ENCODE data around the gene DUS1L.
A peak's percentile ranks its signal among the peaks of the same experiment; 100 is the strongest.

The DUS1L gene

DNA sequence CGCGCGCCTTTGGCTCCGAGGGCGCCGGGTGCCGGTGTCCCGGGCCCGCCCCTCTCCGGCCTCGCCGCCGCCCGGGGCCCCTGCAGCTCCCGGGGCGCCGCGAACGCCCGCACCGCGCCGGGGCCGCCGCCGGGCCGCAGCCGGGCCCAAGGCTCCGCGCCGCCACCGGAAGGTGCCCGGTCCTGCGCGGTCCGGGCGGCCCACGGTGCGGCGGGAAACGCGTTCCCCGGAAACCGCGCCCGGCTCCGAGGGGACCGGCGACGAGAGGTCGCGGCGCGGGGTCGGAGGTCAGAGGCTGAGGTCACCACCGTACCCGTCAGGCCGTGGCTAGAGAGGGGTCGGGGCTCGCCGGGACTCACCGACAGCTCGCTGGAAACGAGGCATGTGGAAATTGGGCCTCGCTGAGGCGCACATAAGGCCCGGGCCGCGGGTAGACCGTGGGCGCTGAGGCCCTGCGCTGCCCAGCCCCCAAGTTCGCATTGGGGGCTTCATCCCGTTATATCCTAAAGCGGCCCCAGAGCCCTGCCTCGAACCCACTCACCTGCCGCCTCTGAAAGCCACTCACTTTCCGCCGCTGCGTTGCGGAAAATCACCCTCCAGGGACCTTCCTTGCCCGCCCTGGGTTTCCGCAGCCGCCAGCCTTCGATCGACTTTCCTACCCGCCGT lies at the start of gene DUS1L:
DUS1L (minus strand) TSS at position 167 of the 666 bp plus-strand sequence. CDS start 745 bp downstream, outside the sequence.
- DNase-seq, result peak; percentile 42

DNA sequence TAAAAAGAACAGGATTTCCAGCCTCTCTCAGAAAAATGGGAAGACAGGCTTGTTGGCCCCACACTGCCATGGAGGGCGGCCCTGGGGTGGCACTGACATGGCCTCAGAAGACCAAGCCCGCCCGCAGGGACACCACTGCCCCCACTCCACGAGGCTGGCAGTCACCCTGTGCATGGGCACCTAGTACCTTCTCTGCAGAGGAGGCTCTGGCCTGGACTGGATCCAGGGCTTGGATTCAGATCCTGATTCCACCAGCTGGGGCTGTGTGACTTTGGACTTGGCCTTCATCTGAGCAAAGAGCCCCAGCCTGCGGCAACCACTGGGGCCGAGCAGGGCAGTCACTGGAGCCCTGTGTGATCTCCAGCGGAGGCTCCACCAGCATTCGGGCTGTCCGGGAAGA lies 49.3 kb upstream of the DUS1L start:
- DNase-seq, result no peak

DNA sequence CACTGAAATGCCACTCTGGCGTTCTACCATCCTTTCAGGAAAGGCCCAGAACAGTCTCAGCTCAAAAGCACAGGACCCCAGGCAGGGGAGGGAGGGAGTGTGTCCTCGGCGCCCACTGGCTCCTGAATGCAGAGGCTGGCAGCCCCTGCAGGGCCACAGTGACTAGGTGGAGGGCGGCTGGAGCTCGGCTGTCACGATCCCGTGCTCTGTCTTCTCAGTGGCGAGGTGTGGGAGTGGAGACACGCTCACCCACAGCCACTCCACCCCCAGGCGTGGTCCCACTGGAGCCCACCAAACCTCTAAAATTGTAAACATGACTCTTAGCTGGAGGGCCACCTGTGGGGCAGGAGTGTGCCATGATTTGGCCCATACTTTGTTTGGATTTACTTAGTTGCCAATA lies 48.8 kb upstream of the DUS1L start:
- no peak for DNase-seq

DNA sequence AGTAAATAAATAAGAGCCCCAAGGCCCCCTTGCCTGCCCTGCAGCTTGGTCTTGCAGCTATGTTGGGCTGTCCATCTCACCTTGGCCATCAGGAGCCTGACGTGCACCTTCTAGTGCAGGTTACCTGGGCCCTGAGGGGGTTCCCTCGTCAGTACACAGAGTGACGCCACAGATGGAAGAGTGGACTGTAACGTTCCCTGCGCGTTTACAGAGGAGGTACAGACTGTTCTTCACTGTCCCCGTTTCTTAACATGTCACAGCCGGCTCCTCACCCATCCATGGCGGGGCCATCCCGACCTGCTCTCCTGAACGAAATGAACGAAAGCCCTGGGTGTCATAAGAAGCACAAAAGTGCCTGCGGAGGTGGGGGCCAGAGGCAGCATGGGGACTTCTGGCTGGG lies 48.3 kb upstream of the DUS1L start:
- DNase-seq, result no peak

DNA sequence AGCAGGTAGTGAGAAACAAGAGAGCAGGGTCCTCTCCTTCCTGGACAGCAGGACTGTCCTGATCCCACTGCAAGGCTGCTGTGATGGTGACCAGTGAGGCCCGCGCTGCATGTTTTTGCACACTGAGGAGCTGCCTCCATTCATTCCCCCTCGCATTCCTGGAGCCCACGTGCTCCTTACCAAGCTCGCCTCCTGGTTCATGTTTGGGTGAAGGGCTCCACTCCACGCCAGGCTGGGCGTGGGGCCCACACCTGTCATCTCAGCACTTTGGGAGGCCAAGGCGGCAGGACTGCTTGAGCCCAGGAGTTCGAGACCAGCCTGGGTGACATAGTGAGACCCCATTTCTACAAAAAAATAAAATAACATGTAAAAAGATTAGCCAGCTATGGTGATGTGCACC lies 47.8 kb upstream of the DUS1L start:
- no peak for DNase-seq

DNA sequence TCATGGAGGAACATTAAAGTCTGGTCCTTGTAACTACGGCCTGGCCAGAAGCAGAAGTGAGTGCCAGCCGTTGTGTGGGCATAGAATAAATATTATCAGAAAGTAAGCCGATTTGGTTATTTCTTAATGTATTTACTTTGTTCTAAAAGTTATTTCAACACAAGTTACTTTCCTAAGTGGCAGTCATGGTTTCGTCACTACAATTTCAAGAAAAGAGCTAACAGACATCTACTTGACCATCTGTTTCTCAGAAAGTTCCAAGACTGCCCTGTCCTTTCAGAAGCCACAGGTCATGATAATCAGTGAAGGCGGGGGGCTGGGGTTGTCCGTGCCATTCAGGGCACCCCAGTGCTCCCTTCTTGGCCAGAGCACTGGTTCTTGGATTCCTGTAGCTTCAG lies 47.3 kb upstream of the DUS1L start:
- no peak for DNase-seq

DNA sequence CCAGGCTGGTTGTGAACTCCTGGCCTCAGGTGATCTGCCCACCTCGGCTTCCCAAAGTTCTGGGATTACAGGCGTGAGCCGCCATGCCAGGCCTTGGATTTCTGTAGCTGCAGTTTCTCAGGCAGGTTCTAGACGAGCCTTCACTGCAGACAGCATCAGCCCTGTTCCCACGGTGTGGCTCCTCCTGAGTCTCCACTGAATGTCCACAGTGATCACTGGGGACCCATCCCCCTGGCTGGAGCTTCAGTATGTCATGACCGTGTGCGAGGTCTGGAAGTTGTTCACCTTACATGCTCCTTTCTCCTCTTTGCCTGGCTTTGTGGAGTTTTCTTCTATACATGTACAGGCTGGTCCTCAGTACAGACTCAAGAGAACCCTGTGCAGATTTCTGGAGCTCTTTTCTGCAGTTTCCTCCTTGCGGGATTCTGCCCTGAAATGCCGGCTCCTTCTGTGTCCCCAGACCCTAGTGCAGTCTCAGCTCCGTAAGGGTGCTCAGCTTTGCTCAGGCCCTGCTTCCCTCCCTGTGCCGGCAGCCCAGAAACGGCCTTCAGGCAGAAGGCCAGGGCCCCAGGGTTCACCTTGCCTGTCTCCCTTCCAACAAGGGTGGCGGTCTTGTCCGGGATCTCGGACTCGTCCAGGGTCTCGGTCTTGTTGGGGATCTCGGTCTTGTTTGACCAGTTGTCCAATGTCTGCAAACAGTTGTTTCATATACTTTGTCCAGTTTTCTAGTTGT lies 46.7 kb upstream of the DUS1L start:
- DNase-seq, result no peak

DNA sequence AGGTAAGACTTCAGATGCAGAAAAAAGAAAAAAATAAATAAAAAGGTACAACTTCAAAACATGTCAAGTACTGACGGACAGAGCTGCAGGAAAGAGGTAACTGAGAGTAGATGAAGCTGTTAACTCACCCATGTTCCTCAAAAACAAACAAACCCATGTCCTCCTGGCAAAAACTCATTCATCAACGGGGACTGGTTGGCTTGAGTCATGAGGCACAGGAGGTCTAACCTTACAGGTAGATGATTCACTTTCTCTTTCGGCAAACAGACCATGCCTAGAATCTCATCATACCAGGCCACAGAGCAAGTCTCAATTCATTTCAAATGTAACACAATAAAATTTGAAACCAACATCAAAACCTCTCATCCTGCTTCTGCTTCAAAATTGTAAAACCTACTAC lies 44.7 kb upstream of the DUS1L start:
- no peak for DNase-seq

DNA sequence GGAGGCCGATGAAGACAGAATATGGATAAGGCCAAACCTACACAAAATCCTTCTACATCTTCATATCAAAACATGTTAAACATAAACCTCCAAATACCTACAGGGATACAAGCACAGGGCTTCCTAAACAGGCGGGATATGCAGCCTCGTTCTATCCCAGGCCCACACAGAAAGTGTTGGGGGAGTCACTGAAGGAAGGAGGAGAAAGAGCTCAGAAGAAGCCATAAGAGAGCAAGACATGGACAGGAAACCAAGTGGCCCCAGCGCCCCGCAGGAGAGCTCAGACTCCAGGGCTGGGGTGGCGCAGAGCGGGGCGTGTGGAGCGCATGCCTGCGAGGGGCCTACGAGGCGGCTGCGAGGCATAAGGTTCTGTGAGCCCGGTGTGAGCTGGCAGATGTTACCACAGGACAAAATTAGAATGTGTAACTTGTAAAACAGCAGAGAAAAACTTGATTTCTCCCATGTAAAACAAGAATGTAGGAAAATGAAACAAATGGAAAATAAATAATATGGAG lies 43.4 kb upstream of the DUS1L start:
- DNase-seq, result no peak

DNA sequence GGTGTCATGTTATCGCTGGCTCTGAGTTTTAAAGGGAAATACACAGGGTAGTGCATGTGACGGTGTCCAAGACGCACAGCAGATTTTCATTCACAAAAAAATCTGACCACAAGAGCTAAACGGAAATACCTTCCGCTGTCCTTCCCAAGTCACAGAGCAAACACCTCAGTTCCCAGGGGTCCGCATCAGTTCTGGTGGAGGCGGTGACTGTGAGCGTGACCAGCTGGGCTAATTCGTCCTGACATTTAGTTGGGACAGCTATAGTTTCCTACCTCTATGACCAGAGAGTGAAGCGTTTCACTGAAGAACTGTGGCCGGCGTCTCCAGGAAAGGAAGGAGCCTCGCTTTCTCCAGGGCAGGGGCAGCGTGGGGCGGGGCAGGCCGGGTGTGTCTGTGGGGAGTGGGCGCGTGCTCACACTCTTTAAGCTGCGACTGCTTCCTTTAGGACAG lies 42.9 kb upstream of the DUS1L start:
- no peak for DNase-seq

DNA sequence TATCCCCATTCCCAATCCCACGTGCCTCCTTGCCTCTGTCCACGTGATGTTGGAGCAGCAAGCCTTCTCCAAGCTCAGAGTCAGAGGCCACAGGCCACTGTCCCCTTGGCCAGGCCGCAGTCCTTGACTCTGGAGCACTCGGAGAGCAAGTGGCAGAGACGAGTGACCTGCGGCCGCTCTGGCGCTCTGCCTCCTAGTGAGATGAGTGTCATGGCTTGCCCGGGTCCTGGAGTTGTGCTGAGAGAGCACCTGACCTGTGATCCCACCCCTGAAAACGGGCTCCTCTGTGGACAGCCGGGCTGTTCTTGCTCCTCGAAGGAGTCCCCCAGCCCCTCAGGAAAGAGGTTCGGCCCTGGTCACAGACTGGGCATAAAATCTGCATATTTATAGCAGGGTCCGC lies 42.4 kb upstream of the DUS1L start:
- no peak for DNase-seq

DNA sequence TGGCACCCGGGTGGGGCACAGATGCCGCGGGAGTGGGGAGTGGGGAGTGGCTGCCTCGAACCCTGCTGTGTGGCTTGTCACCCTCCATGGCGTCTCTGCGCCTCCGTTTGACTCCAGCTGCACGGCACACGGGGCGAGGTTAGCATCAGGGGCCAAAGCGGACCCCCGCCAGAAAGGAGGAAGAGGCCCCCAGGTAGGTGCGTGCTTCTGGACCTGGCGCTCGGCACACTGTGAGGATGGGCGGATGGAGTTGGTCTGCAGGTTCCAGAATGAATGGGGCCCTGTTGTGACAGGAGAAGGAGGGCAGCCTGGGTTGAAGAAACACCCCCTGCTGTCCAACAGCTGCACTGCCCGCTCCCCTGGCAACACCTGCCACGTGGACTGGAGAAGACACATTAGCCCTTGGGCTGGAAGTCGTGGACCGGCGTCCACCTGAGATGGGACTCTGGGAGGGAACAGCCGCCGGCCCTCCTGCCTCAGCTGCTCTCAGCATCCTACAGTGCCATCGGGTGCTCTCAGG lies 41.8 kb upstream of the DUS1L start:
- DNase-seq, result no peak

DNA sequence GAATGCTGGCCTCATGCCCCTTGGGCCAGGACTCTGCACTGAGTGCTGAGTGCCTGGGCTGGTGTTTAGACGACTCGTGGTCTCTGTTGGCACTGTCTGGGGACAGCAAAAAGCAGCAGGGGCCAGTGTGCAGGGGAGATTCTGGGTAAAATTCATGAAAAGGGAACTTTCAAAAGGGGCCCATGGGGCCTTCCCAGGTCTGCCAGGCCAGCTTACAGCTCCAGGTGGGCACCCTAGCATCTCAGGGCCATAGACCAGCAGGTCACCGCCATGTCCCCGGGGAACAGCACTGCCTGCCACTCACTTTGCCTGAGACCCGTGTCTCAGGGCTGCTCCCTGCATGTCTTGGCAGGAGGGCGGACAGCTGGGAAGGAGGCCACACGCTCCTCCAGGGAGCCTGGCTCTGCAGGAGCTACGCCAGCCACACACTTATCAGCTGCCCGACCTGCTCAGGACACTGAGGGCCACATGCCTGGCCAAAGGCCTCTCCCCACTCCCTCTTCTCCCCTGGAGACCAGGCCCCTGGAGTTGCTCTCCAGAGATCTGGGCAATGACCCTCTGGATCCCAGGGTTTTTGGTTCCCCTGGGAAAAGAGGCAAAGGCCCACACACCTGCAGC lies 41.2 kb upstream of the DUS1L start:
- DNase-seq, result no peak

DNA sequence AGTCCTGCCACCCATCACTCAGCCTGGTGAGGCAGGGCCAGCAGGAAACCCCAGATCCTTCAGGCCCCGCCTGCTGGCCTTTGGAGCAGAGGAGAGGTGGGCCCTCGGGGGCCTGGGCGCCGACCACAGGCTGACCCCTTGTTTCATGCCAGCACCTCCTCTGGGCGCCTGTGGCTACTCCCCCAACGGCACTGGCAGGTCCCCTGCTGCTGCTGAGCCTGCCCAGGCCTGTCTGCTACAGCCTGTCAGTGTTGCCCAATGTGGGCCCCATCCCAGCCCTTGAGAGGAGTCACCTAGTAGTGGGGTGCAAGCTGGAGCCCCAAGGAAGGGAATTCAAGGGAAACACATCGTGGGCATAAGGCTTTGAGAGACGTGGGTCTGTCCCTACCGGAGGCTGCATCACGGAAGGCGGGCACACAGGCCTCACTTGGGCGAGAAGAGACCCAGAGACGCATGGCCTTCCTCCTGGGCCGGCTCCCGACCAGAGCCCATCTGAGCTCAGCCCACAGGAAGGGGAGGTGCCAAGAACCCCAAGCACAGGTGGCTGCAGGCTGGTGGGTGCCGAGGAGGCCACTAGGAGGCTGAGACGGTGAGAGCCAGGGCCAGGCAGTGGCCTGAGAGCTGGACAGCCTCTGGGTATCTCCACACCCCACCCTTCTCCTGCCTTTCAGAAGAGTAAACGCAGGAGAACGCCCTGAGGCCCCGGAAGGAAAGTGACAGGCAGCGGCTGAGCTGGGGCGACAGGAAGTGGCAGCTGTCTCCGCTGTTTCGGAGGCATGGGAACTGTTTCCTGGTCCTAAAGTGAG lies 40.5 kb upstream of the DUS1L start:
- DNase-seq, result peak; percentile 62

DNA sequence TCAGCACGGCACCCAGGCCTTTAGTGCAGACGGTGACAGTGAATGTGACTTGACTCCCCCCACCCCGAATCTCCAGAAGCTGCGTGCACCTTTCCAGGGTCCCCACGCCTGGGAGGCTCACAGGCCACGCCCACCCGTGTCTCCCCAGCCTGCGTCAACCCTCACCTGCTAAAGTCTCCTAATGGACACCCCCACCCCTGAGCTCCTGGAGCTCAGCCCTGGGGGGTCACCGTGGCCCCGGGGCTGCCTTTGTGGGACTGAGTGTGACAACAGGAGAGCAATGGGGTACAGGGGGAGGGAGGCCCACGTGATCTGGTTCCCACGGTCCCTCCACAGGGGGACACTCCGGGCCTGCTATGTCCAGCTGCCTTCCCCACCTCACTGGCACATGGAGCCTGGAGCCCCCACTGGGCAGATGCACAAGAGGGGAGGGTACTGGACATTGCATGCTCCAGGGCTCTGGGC lies 39.8 kb upstream of the DUS1L start:
- DNase-seq, result no peak

DNA sequence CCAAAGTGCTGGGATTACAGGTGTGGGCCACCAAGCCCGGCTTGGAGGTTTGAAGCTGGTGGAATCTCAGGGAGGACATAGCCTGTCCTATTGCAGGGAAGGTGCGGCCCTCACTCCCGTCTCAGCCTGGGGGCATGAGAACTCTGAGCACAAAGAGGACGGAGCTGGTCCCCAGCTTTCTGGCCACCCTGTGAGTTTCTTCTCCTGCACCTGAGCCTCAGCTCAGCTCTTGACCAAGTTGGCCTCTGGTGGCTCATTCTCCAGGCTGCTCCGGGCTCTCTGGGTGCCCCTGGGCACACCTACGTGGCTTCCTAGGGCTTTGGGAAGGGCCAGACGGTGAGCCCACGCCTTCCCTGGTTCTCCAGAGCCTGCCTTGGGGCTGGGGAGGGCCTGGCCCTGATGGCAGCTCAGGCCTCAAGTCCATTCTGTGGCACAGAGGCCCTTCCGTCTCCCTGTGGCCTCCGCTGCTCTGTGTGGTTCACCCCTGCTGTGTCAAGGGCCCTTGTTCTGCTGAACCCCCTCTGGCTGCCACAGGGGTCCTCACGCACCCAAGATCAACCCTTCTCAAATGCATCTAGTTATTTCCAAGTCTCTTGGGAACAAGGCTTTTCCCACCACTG lies 39.3 kb upstream of the DUS1L start:
- no peak for DNase-seq

DNA sequence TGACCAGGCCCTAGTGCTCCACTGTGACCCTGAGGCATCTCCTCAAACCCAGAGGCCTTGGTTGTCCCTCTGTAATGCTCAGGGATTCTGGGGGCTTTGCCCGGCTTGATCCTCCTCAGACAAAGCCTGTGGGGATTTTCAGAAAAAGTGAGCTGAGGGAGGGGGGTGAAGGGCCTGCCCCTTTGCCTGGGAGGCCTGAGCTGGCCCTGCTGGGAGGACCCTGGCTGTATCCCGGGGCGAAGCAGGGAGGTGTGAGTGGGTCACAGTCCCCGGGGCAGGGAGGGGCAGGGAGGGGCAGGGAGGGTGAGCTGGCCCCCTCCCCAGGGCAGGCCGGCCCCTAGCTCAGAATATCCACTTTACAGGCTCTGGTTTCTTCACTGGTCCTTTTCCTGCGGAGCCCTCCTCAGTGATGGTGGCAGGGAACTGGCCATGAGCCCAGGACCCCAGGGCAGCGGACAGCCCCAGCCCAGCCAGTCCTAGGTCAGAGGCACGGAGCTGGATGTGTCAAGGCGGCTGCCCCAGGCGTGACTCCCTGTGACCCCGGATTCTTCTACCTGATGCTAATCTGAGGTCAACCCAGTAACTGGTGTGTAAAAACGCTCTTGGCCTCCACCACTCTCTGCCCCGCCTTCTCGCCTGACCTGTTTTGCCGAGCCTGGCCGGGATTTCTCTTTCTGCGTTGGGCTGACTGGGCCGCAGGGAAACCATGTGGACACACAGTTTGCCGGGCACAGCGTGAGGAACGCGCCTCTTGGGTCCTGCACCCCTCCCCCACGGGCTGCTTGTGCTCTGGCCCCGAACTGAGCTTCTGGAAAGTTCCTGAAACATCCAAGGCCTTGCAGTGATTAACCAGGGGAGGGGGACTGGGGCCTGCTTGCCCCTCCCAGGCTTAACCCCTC lies 38.2 kb upstream of the DUS1L start:
- no peak for DNase-seq

DNA sequence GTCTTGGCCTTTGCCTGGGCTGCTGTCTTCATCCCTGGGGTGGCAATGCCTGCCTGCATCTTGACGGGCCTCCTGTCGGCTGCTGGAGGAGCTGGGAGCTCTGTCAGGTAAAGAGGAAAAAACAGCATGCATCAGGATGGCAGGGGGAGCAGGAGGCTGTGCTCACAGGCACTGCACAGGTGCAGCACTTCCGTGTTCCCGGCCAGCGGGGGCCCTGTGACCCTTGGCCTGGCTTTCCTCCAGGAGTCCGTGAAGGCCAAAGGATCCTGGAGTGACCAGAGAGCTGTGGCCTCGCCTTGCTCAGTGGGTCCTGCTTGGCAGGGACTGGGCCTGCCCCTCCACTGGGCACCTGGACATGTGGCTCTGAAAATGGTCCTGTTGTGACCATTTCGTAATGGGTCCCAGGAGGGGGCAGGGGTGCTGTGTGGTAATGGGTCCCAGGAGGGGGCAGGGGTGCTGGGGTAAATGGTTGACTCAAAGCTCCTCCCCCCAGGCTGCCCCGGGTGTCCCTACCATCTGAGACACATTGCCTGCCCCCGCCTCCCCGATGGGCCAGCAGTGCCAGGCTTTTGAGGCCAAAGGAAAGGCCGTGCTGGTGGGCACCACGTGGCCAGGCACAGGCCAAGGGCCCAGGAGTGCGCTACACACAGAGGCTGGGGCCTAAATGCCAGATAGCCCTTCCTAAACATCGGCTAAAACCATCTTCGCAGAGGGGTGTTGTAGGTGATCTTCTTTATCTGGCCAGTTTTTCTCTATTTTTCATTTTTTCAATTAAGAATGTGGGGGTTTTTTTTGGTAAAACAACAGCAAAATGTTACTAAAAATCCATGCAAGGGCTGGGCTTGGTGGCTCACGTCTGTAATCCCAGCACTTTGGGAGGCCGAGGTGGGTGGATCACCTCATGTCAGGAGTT lies 36.4 kb upstream of the DUS1L start:
- no peak for DNase-seq

DNA sequence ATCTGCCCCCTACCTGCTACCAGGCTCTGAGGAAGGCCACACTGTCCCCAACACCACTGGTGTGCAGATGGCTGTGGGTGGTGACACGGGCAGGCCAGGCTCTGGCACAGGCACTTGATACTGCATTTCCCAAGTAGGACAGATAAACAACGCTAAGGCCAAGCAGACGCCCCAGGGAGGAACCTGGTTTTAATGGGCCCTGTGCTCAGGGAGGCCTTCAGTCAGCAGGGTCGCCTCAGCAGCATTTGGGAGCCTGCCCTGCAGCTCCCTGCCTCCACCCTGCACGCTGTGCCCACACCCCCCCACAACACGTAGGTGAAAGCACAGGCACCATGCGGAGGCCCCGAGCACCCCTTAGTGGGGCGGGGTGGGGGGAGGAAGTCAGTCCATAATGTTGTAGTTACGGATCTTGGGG lies 35.7 kb upstream of the DUS1L start:
- DNase-seq, result no peak

All from NK-92 treated with Interleukin-12 subunit alpha and Interleukin-12 subunit beta, amount 100 ng/mL, for 24 hours (cell line).